ENCODE data around the gene MED9.

MED9 gene

GRCh38 chr17:17537311-17538099, 60.7 kb downstream of the MED9 start:
- H3K9me2 ChIP-seq (replicated peaks; ENCODE audit: insufficient read depth, low read length), result no peaks in the 10 kb centered on the region
- no peaks in the 10 kb centered on the region for H4K20me1 ChIP-seq (ENCODE audit: low read depth, low read length)
- TF ChIP-seq EZH2phosphoT487 (conservative IDR thresholded peaks at IDR 0.05; ENCODE audit: low read length) (no peak), CTCF (IDR thresholded peaks at IDR 0.05; ENCODE audit: insufficient read depth, low read length, poor library complexity, severe bottlenecking) (no peak)

GRCh38 chr17:17538417-17539391, 61.9 kb downstream of the MED9 start:
- no peak overlapping the region for H2AFZ ChIP-seq (ENCODE audit: low read depth, low read length, severe bottlenecking)
- no peaks in the 10 kb centered on the region for H3K9me2 ChIP-seq (replicated peaks; ENCODE audit: insufficient read depth, low read length)
- no peak overlapping the region for H3K4me2 ChIP-seq (ENCODE audit: low read depth, low read length, poor library complexity, severe bottlenecking)
- H4K20me1 ChIP-seq (ENCODE audit: low read depth, low read length), result no peaks in the 10 kb centered on the region; the same call in 1 of the 2 replicates
- H3K79me2 ChIP-seq (ENCODE audit: insufficient read depth, low read length), result no peaks in the 10 kb centered on the region
- H3K36me3 ChIP-seq (ENCODE audit: low read length), result no peaks in the 10 kb centered on the region
- no peaks in the 10 kb centered on the region for H3F3A ChIP-seq (ENCODE audit: insufficient read depth)
- no peak overlapping the region for H3K4me3 ChIP-seq (ENCODE audit: insufficient read depth, low read length, poor library complexity, severe bottlenecking)
- no peak overlapping the region for H3K9ac ChIP-seq (ENCODE audit: low read length)
- no peak overlapping the region for H3K27ac ChIP-seq (ENCODE audit: low read depth, low read length)
- H3K27me3 ChIP-seq (ENCODE audit: low read length), result no peaks in the 10 kb centered on the region
- TF ChIP-seq EZH2phosphoT487 (conservative IDR thresholded peaks at IDR 0.05; ENCODE audit: low read length) (no peak), CTCF (IDR thresholded peaks at IDR 0.05; ENCODE audit: insufficient read depth, low read length, poor library complexity, severe bottlenecking) (no peak)
- no peaks in the 10 kb centered on the region for H3K9me3 ChIP-seq (ENCODE audit: insufficient read depth, low read length)

More at GRCh38 chr17:17537311-17538099, 60.7 kb downstream of the MED9 start:
- no peak overlapping the region for H3K4me2 ChIP-seq (ENCODE audit: low read depth, low read length, poor library complexity, severe bottlenecking)
- H3K36me3 ChIP-seq (ENCODE audit: low read length), result no peaks in the 10 kb centered on the region
- H3K4me3 ChIP-seq (ENCODE audit: insufficient read depth, low read length, poor library complexity, severe bottlenecking), result no peak overlapping the region
- no peak overlapping the region for H2AFZ ChIP-seq (ENCODE audit: low read depth, low read length, severe bottlenecking)
- no peaks in the 10 kb centered on the region for H3K27me3 ChIP-seq (ENCODE audit: low read length)
- no peak overlapping the region for H3K9ac ChIP-seq (ENCODE audit: low read length)
- H3K79me2 ChIP-seq (ENCODE audit: insufficient read depth, low read length), result no peaks in the 10 kb centered on the region
- H3F3A ChIP-seq (ENCODE audit: insufficient read depth), result no peaks in the 10 kb centered on the region
- no peaks in the 10 kb centered on the region for H3K9me3 ChIP-seq (ENCODE audit: insufficient read depth, low read length)
- H3K27ac ChIP-seq (ENCODE audit: low read depth, low read length), result no peak overlapping the region

GRCh38 chr17:17539591-17539990, 62.8 kb downstream of the MED9 start:
- Histone ChIP-seq H2AFZ (ENCODE audit: low read depth, low read length, severe bottlenecking) (no peak overlapping the region), H3K27me3 (ENCODE audit: low read length) (no peaks in the 10 kb centered on the region), H4K20me1 (ENCODE audit: low read depth, low read length) (no peaks in the 10 kb centered on the region; the same call in 1 of the 2 replicates), H3K27ac (ENCODE audit: low read depth, low read length) (no peak overlapping the region), H3K36me3 (ENCODE audit: low read length) (no peaks in the 10 kb centered on the region), H3K4me3 (ENCODE audit: insufficient read depth, low read length, poor library complexity, severe bottlenecking) (no peak overlapping the region), H3K9ac (ENCODE audit: low read length) (no peak overlapping the region), H3K9me2 (replicated peaks; ENCODE audit: insufficient read depth, low read length) (no peaks in the 10 kb centered on the region), H3F3A (ENCODE audit: insufficient read depth) (no peaks in the 10 kb centered on the region), H3K4me2 (ENCODE audit: low read depth, low read length, poor library complexity, severe bottlenecking) (no peak overlapping the region), H3K79me2 (ENCODE audit: insufficient read depth, low read length) (no peaks in the 10 kb centered on the region), H3K9me3 (ENCODE audit: insufficient read depth, low read length) (no peaks in the 10 kb centered on the region)
- no peak for TF ChIP-seq CTCF (IDR thresholded peaks at IDR 0.05; ENCODE audit: insufficient read depth, low read length, poor library complexity, severe bottlenecking)
- no peak for TF ChIP-seq EZH2phosphoT487 (conservative IDR thresholded peaks at IDR 0.05; ENCODE audit: low read length)

Measured in SU-DHL-6 (cell line).